HUES64 (cell line): ENCODE measurements around the gene ZNF692.

Experiments used
- H3K27ac ChIP-seq: 2 replicates; pipeline ENCODE4 v1.7.0; 2013; ENCODE audit warnings: low read depth, low read length, inconsistent platforms
- H3K27me3 ChIP-seq: 2 replicates; pipeline ENCODE4 v1.6.1; 2013; ENCODE audit warnings: mild to moderate bottlenecking, low read length; ENCODE audit not compliant: insufficient read depth
- H3K36me3 ChIP-seq: 2 replicates; pipeline ENCODE4 v1.6.1; 2013; ENCODE audit warnings: mild to moderate bottlenecking, low read length; ENCODE audit not compliant: insufficient read depth
- H3K4me1 ChIP-seq: 2 replicates; pipeline ENCODE4 v1.6.1; 2013; ENCODE audit warnings: mild to moderate bottlenecking, low read length, moderate library complexity; ENCODE audit not compliant: insufficient read depth
- H3K4me3 ChIP-seq: 2 replicates; pipeline ENCODE4 v1.5.1; 2013; ENCODE audit warnings: mild to moderate bottlenecking, low read length, moderate library complexity
- H3K9ac ChIP-seq: 2 replicates; pipeline ENCODE4 v1.6.1; 2013; ENCODE audit warnings: mild to moderate bottlenecking, low read depth, low read length
- H3K9me3 ChIP-seq: 2 replicates; pipeline ENCODE4 v1.6.1; 2013; ENCODE audit warnings: low read depth, low read length; ENCODE audit not compliant: insufficient read depth
- WGBS: fragments of 150-250, 120-280 bp; methylation state at CpG from one replicate; pipeline ENCODE4 v1.1.7; 2013; ENCODE audit warnings: missing lambda C conversion rate; 5-methylcytosine and 5-hydroxymethylcytosine counted together

The ZNF692 gene

GRCh38 chr1:248822148-248823032 lies 36.5 kb downstream of the ZNF692 start:
- Histone ChIP-seq H3K27ac (no peak overlapping the region), H3K9ac (no peak overlapping the region), H3K27me3 (no peaks in the 10 kb centered on the region), H3K9me3 (no peaks in the 10 kb centered on the region), H3K4me1 (0 out of 2 replicates have a peak, but pooled peaks cover 6% of the 10 kb centered on the region), H3K4me3 (no peak overlapping the region), H3K36me3 (peaks cover 47% of the 10 kb centered on the region)
- 93% methylated on average over 15 of the region's 15 CpGs for WGBS

DNA sequence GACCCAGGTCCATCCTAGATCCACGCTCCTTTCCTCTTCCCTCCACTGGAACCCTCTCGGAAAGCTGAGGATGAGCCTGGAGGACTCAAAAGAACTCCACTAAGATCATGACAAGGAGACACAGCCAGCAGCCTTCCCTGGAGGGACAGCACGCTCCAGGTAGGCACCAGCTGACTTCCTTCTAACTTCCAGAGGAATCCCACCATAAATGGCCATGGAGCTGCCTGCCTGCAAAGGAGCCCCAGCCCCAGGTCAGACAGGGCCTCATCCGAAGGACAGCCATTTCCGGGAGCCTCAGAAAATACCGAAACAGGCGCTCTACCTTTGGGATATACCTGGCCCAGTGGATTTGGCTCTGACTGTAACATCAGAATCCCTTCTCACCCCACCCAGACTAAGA lies 37.2 kb downstream of the ZNF692 start:
- Histone ChIP-seq H3K4me1 (0 out of 2 replicates have a peak, but pooled peaks cover 6% of the 10 kb centered on the region), H3K36me3 (peaks cover 50% of the 10 kb centered on the region), H3K9me3 (no peaks in the 10 kb centered on the region), H3K9ac (no peak overlapping the region), H3K4me3 (no peak overlapping the region), H3K27me3 (no peaks in the 10 kb centered on the region), H3K27ac (no peak overlapping the region)
- WGBS = 94% methylated on average over 7 of the region's 7 CpGs

GRCh38 chr1:248821101-248821500 lies 37.8 kb downstream of the ZNF692 start:
- WGBS = 86% methylated on average over 3 of the region's 3 CpGs
- no peak overlapping the region for H3K9ac ChIP-seq
- H3K36me3 ChIP-seq = peaks cover 56% of the 10 kb centered on the region
- no peak overlapping the region for H3K4me3 ChIP-seq
- H3K27me3 ChIP-seq = no peaks in the 10 kb centered on the region
- 0 out of 2 replicates have a peak, but pooled peaks cover 6% of the 10 kb centered on the region for H3K4me1 ChIP-seq
- no peak overlapping the region for H3K27ac ChIP-seq
- no peaks in the 10 kb centered on the region for H3K9me3 ChIP-seq

DNA sequence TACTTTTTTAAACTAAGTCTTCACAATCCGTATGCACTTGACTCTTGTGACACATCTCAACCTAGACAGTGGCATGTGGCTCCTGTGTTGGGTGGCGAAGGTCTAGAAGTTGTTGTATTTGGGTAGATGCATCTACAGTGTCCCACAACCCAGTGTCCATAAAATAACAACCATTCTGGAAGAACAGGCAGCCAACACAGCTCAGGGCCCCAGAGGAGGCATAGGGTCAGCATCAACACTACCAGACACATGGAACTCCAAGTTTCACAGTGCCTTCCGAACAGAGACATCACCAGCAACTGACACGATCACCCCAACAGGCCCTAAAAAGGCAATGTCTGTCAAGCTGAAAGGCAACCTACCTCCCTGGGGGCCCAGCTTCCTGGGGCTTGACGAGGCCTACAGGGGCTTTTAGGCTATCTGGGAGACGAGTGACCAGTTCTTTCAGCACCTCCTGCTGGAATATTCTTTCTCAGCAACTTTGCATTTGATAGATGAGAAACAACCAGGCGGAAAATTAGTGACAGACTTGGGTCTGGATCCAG lies 38.8 kb downstream of the ZNF692 start:
- 86% methylated on average over 7 of the region's 7 CpGs for WGBS
- H3K27ac ChIP-seq = no peak overlapping the region
- H3K4me1 ChIP-seq = 0 out of 2 replicates have a peak, but pooled peaks cover 11% of the 10 kb centered on the region
- H3K36me3 ChIP-seq = peaks cover 65% of the 10 kb centered on the region
- no peak overlapping the region for H3K9ac ChIP-seq
- no peaks in the 10 kb centered on the region for H3K9me3 ChIP-seq
- H3K27me3 ChIP-seq = no peaks in the 10 kb centered on the region
- H3K4me3 ChIP-seq = no peak overlapping the region

DNA sequence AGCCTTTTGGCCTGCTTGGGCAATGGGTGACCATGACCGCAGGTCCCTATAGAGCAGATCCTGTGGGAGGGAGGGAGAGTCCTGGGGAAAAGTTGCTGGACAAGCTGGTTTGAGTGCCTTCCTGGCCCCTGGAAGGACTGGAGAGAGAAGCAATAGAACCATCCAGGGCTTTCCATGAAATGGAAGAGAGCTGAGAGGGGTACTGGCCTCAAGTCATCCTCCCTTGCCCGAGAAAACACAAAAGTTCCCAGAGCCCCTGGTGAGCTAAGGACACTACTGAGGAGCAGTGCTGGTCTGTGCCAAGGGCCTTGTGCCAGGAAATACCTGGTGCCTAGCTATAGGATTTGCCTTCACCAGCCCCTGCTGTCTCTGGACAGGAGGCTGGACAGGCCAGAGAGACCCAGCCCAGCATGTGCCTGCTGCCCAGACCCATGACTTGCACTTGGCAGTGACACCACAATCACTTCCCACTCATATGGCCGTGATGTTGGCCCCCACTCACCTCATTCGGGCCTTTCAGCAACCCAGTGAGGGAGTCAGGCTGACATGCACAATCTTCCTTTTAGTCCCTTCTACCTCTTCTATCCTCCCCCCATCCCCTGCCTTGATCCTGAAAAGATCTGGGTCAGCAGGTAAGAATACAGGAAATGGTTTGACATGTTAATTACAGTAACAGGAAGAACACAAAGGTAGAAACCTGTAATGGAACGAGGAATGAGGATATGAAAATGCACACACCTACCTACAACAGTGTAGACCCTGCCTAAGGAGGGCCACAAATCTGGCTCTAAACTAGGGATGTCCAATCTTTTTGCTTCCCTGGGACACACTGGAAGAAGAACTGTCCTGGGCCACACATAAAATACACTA lies 40.1 kb downstream of the ZNF692 start:
- 95% methylated on average over 5 of the region's 5 CpGs for WGBS
- Histone ChIP-seq H3K4me3 (no peak overlapping the region), H3K36me3 (peaks cover 71% of the 10 kb centered on the region), H3K9me3 (no peaks in the 10 kb centered on the region), H3K27me3 (no peaks in the 10 kb centered on the region), H3K4me1 (0 out of 2 replicates have a peak, but pooled peaks cover 11% of the 10 kb centered on the region), H3K9ac (no peak overlapping the region), H3K27ac (no peak overlapping the region)

- H3K4me3 ChIP-seq = no peak overlapping the region
- H3K9ac ChIP-seq = no peak overlapping the region
- 0 out of 2 replicates have a peak, but pooled peaks cover 11% of the 10 kb centered on the region for H3K4me1 ChIP-seq
- no peak overlapping the region for H3K27ac ChIP-seq
- WGBS = 97% methylated on average over 5 of the region's 6 CpGs
- no peaks in the 10 kb centered on the region for H3K27me3 ChIP-seq
- H3K36me3 ChIP-seq = peaks cover 73% of the 10 kb centered on the region
- no peaks in the 10 kb centered on the region for H3K9me3 ChIP-seq
Observed at GRCh38 chr1:248817065-248817464, 41.8 kb downstream of the ZNF692 start.

- Histone ChIP-seq H3K27ac (no peak overlapping the region), H3K9me3 (no peaks in the 10 kb centered on the region), H3K36me3 (peaks cover 75% of the 10 kb centered on the region), H3K27me3 (no peaks in the 10 kb centered on the region), H3K4me3 (no peak overlapping the region), H3K9ac (no peak overlapping the region), H3K4me1 (0 out of 2 replicates have a peak, but pooled peaks cover 11% of the 10 kb centered on the region)
- WGBS = 93% methylated on average over 13 of the region's 13 CpGs
Observed at GRCh38 chr1:248816042-248816851, 42.6 kb downstream of the ZNF692 start.

- no peaks in the 10 kb centered on the region for H3K27me3 ChIP-seq
- H3K9me3 ChIP-seq = no peaks in the 10 kb centered on the region
- 0 out of 2 replicates have a peak, but pooled peaks cover 11% of the 10 kb centered on the region for H3K4me1 ChIP-seq
- WGBS = 85% methylated on average over 9 of the region's 10 CpGs
- H3K4me3 ChIP-seq = no peak overlapping the region
- H3K9ac ChIP-seq = no peak overlapping the region
- H3K27ac ChIP-seq = no peak overlapping the region
- H3K36me3 ChIP-seq = peaks cover 73% of the 10 kb centered on the region
Observed at GRCh38 chr1:248815407-248816034, 43.4 kb downstream of the ZNF692 start.

DNA sequence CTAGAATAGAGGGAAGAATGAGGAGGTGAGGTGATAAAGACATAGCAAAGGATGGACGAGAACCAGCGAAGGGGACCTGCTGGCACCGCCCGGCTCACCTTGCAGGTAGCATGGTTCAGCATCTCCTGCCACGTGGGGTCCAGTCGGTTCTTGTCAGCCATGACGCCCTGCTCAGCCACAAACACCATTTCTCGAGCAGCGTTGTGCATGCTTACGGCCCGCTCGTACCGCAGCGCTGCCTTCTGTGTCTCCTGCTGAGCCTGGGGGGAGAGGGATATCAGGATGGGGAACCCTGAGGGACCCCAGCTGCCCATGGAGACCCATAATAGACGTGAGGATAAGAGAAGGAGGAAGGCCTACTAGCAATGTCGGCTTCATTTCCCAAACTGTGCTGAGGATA lies 44.5 kb downstream of the ZNF692 start:
- Histone ChIP-seq H3K4me1 (0 out of 2 replicates have a peak, but pooled peaks cover 11% of the 10 kb centered on the region), H3K36me3 (peaks cover 64% of the 10 kb centered on the region), H3K4me3 (no peak overlapping the region), H3K27ac (no peak overlapping the region), H3K9ac (no peak overlapping the region), H3K9me3 (no peaks in the 10 kb centered on the region), H3K27me3 (no peaks in the 10 kb centered on the region)
- WGBS = 96% methylated on average over 16 of the region's 16 CpGs

GRCh38 chr1:248813546-248813945 lies 45.3 kb downstream of the ZNF692 start:
- Histone ChIP-seq H3K27ac (no peak overlapping the region), H3K9me3 (no peaks in the 10 kb centered on the region), H3K9ac (no peak overlapping the region), H3K36me3 (peaks cover 58% of the 10 kb centered on the region), H3K27me3 (no peaks in the 10 kb centered on the region), H3K4me3 (no peak overlapping the region), H3K4me1 (0 out of 2 replicates have a peak, but pooled peaks cover 6% of the 10 kb centered on the region)
- 93% methylated on average over 7 of the region's 8 CpGs for WGBS
